A673 (cell line): ENCODE results near the gene ZNF586. TPM values are rescaled to one million over a fixed set of nuclear protein-coding genes. Genes with fewer than 3 reads are reported as not detected.
A peak's percentile ranks its signal among the peaks of the same experiment; 100 is the strongest.
"Not testable (repeated sequence)": the region's sequence is repeated elsewhere in the genome, so short reads cannot be mapped to it uniquely, and the experiment has no call there.

ENCODE experiments used
- BruUV-seq: library from RNA; stranded (reverse); fragments of 400-500 nt; replicated peaks from 2 replicates; lab custom pipeline; 2021; lab: Mats Ljungman, UMichigan
- CTCF ChIA-PET: fragments of 300-600 bp; sonication (Branson Sonifier 250); formaldehyde crosslinking; loops from one replicate; lab custom pipeline; 2022; ENCODE audit warnings: antibody characterized with exemption; lab: Charles Lee
- POLR2A ChIA-PET: fragments of 300-600 bp; sonication (Branson Sonifier 250); formaldehyde crosslinking; loops from one replicate; lab custom pipeline; 2022; ENCODE audit warnings: antibody characterized with exemption; ENCODE audit not compliant: low non-redundant PET; lab: Charles Lee
- DNase-seq: peaks from one replicate; pipeline ENCODE4 v3.0.0-alpha.2; 2015; ENCODE audit warnings: low spot score
- H3K27ac ChIP-seq: fragments of 200-600 bp; sonication (generic); 2 replicates; pipeline ENCODE4 v1.5.1; 2016; ENCODE audit warnings: mixed run types, low read depth, mild to moderate bottlenecking, mixed read lengths, antibody characterized with exemption, low read length; ENCODE audit not compliant: poor library complexity, severe bottlenecking
- H3K27me3 ChIP-seq: fragments of 200-600 bp; sonication (generic); replicated peaks from 2 replicates; pipeline ENCODE4 v1.6.1; 2017; ENCODE audit warnings: mixed run types, low read depth, mild to moderate bottlenecking, mixed read lengths, antibody characterized with exemption, low read length; ENCODE audit not compliant: insufficient read depth, poor library complexity
- H3K36me3 ChIP-seq: fragments of 200-600 bp; sonication (generic); 2 replicates; pipeline ENCODE4 v1.6.1; 2016; ENCODE audit warnings: mixed run types, mild to moderate bottlenecking, mixed read lengths, antibody characterized with exemption, low read length; ENCODE audit not compliant: insufficient read depth, poor library complexity, severe bottlenecking
- H3K4me1 ChIP-seq: fragments of 200-600 bp; sonication (generic); 2 replicates; pipeline ENCODE4 v1.6.1; 2017; ENCODE audit warnings: mixed run types, mild to moderate bottlenecking, mixed read lengths, antibody characterized with exemption, low read length; ENCODE audit not compliant: insufficient read depth, poor library complexity, severe bottlenecking
- H3K4me3 ChIP-seq: fragments of 200-600 bp; sonication (generic); 2 replicates; pipeline ENCODE4 v1.5.1; 2016; ENCODE audit warnings: low read depth, mixed run types, mild to moderate bottlenecking, mixed read lengths, low read length; ENCODE audit not compliant: poor library complexity, severe bottlenecking
- H3K9me3 ChIP-seq: fragments of 200-600 bp; sonication (generic); 2 replicates; pipeline ENCODE4 v1.6.1; 2016; ENCODE audit warnings: mixed run types, low read depth, mild to moderate bottlenecking, mixed read lengths, antibody characterized with exemption, low read length; ENCODE audit not compliant: poor library complexity, severe bottlenecking
- EZH2 ChIP-seq: fragments of 200-600 bp; sonication (generic); IDR thresholded peaks from 2 replicates; pipeline ENCODE4 v1.6.1; 2017; ENCODE audit warnings: borderline replicate concordance, low read depth, mild to moderate bottlenecking, mixed read lengths, antibody characterized with exemption, low read length; ENCODE audit not compliant: poor library complexity, severe bottlenecking
- intact Hi-C: fragments of 100-400 bp; cut with micrococcal nuclease; formaldehyde crosslinking; loops from one replicate; pipeline ENCODE4 v1.10.0; 2022; ENCODE audit not compliant: unreplicated experiment
- total RNA-seq: library from RNA; stranded (reverse); gene quantifications from 2 replicates; pipeline ENCODE4 v1.2.3, GENCODE V29; 2021
- TF ChIP-seq, protein P1 (sequence below): fragments of 300-800, 200-600 bp; sonication (generic); conservative IDR thresholded peaks from 2 replicates; pipeline ENCODE4 v1.5.1; 2017; ENCODE audit warnings: low read depth, mild to moderate bottlenecking, antibody characterized with exemption, low read length, moderate library complexity, mixed read lengths

Gene ZNF586
- total RNA-seq, 1 experiment from 2014 or later, result 19.5 TPM

DNA sequence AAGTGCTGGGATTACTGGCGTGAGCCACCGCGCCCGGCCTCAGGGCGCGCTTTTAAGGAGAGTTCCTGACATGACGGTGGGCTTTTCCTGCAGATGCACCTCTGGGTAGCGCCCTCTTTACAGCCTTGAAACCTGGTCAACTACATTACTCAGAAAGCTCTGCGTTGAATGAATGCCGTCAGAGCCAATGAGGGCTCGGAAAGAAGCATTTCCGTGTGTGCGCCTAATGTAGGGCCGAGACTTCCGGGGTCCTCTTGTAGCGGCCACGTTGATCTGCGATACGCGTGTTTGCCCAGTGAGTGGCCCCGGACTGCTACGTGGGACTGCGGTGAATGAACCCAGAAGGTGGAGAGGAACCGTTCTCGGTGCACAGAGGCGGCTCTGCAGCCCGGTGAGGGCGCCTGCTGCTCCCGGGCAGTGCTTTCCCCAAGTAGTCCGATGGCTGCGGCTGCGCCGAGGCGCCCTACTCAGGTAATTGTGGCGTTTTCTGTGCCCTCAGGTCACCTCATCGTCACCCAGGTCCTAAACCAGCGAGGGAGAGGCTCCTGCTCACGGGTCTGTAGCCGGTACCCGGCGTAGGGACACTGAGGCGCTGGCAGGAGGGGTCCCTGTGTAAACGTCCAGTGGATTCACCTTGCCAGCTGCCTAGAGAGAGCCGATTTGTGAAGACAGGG is 50.1 kb downstream of the ZNF586 start:
- no peak for TF ChIP-seq EZH2
- TF ChIP-seq, protein P1, sequence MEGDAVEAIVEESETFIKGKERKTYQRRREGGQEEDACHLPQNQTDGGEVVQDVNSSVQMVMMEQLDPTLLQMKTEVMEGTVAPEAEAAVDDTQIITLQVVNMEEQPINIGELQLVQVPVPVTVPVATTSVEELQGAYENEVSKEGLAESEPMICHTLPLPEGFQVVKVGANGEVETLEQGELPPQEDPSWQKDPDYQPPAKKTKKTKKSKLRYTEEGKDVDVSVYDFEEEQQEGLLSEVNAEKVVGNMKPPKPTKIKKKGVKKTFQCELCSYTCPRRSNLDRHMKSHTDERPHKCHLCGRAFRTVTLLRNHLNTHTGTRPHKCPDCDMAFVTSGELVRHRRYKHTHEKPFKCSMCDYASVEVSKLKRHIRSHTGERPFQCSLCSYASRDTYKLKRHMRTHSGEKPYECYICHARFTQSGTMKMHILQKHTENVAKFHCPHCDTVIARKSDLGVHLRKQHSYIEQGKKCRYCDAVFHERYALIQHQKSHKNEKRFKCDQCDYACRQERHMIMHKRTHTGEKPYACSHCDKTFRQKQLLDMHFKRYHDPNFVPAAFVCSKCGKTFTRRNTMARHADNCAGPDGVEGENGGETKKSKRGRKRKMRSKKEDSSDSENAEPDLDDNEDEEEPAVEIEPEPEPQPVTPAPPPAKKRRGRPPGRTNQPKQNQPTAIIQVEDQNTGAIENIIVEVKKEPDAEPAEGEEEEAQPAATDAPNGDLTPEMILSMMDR, result no peak; the same call in 1 of the 2 replicates
- Histone ChIP-seq H3K36me3 (peaks cover 2% of the 10 kb centered on the region), H3K4me3 (peak overlapping the region; percentile 80), H3K9me3 (no peaks in the 10 kb centered on the region), H3K4me1 (no peaks in the 10 kb centered on the region), H3K27ac (peak overlapping the region; percentile 79), H3K27me3 (no peaks in the 10 kb centered on the region)
- no TSS peak for BruUV-seq
- ChIA-PET CTCF (no interaction called here), POLR2A (no interaction called here)
- peak; percentile 92 for DNase-seq
- intact Hi-C loops, result loop anchor here (5.0 kb wide), 1 partner anchor 198 kb away; no protein-coding TSS in a partner anchor

DNA sequence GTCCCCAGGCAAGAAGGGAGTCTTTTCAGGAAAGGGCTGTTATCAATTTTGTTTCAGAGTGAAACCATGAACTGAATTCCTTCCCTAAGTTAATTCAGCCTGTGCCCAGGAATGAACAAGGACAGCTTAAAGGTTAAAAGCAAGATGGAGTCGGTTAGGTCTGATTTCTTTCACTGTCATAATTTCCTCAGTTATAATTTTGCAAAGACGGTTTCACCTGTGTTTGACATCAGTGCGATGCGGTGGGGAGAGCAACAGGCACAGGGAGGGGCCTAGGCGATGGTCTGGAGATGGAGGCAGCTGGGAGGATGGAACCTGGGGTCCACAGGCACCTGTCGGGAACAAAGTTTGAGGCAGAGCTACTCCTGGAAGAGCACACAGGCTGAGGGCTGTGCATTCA is 51.1 kb downstream of the ZNF586 start:
- CTCF ChIA-PET, result no interaction called here
- no peaks in the 10 kb centered on the region for H3K9me3 ChIP-seq
- TF ChIP-seq, protein P1, result no peak
- no peak for TF ChIP-seq EZH2
- DNase-seq, result no peak
- no peaks in the 10 kb centered on the region for H3K27me3 ChIP-seq
- BruUV-seq, result no TSS peak
- H3K4me3 ChIP-seq, result peak overlapping the region; percentile 80
- H3K4me1 ChIP-seq, result no peaks in the 10 kb centered on the region
- no peak overlapping the region for H3K27ac ChIP-seq
- POLR2A ChIA-PET, result no interaction called here
- H3K36me3 ChIP-seq, result peaks cover 2% of the 10 kb centered on the region
- intact Hi-C loops, result loop anchor here (5.0 kb wide), 1 partner anchor 197 kb away; no protein-coding TSS in a partner anchor

GRCh38 chr19:57821095-57821494 is 51.6 kb downstream of the ZNF586 start:
- H3K27ac ChIP-seq, H3K27me3 ChIP-seq, H3K4me1 ChIP-seq, BruUV-seq, CTCF ChIA-PET, DNase-seq, H3K36me3 ChIP-seq, H3K9me3 ChIP-seq, POLR2A ChIA-PET: not testable (repeated sequence)
- peak overlapping the region; percentile 80 for H3K4me3 ChIP-seq
- intact Hi-C loops, result loop anchor here (5.0 kb wide), 1 partner anchor 196 kb away; no protein-coding TSS in a partner anchor

DNA sequence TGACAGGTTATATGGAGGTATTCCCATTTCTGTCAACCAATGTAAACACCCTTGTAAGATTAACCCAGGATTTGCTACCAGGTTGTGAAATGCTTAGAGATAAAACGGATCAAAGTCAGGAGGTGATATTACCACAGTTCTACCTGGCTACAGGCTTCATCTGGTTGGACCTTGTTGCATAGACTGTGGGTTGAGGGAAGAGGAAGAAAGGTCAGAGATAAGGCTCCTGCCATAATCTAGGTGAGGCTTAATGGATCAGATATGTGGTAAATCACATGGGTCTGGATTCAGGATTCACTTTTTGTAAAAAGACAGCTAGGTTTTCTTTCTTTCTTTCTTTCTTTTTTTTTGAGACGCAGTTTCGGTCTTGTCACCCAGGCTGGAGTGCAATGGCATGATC is 52.0 kb downstream of the ZNF586 start:
- BruUV-seq, POLR2A ChIA-PET, DNase-seq, H3K27me3 ChIP-seq, H3K4me3 ChIP-seq, CTCF ChIA-PET, H3K36me3 ChIP-seq, H3K27ac ChIP-seq, H3K9me3 ChIP-seq, H3K4me1 ChIP-seq: not testable (repeated sequence)
- intact Hi-C loops, result loop anchor here (5.0 kb wide), 1 partner anchor 196 kb away; no protein-coding TSS in a partner anchor

DNA sequence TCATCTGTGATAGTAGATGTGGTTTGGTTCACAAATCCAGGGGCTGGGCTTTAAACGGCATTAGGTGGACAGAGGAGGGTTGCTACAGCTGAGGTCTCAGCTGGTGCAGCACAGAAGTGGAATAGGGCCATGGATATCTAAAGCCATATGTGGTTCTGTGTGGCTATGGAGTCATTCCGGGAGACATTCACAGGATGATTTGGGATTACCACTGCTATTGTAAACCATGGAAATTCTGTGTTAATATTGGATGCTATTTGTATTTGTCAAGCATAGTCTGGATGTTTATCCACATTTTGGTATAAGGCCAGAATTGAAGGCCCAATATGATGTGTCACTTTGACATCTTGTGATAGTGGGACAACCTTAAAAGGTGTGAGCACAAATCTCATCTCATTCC is 53.7 kb downstream of the ZNF586 start:
- intact Hi-C loops, result loop anchor here (5.0 kb wide), 1 partner anchor 194 kb away; no protein-coding TSS in a partner anchor
- H3K4me1 ChIP-seq, H3K27ac ChIP-seq, DNase-seq, H3K27me3 ChIP-seq, POLR2A ChIA-PET, H3K4me3 ChIP-seq, CTCF ChIA-PET, H3K9me3 ChIP-seq, H3K36me3 ChIP-seq, BruUV-seq: not testable (repeated sequence)

DNA sequence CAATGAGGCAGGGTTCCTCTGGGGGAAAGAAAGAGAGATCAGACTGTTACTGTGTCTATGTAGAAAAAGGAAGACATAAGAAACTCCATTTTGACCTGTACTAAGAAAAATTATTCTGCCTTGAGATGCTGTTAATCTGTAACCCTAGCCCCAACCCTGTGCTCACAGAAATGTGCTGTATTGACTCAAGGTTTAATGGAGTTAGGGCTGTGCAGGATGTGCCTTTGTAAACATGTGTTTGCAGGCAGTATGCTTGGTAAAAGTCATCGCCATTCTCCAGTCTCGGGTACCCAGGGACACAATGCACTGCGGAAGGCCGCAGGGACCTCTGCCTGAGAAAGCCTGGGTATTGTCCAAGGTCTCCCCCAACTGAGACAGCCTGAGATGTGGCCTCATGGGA is 54.1 kb downstream of the ZNF586 start:
- H3K9me3 ChIP-seq, POLR2A ChIA-PET, CTCF ChIA-PET, H3K36me3 ChIP-seq, H3K27me3 ChIP-seq, BruUV-seq, DNase-seq, H3K4me1 ChIP-seq, H3K4me3 ChIP-seq, H3K27ac ChIP-seq: not testable (repeated sequence)
- intact Hi-C loops, result loop anchor here (5.0 kb wide), 1 partner anchor 194 kb away; no protein-coding TSS in a partner anchor
